OCI-LY7 (cell line): ENCODE results near the gene SRGN. TPM values are rescaled to one million over a fixed set of nuclear protein-coding genes. Genes with fewer than 3 reads are reported as not detected.

Experiments used
- BruUV-seq: library from RNA; stranded (reverse); fragments of 400-500 nt; replicated peaks from 2 replicates; lab custom pipeline; 2021; lab: Mats Ljungman, UMichigan
- CTCF ChIA-PET: fragments of 300-600 bp; sonication (Branson Sonifier 250); formaldehyde crosslinking; loops from one replicate; lab custom pipeline; 2022; ENCODE audit warnings: antibody characterized with exemption; ENCODE audit not compliant: unreplicated experiment; lab: Charles Lee
- POLR2A ChIA-PET: fragments of 300-600 bp; sonication (Branson Sonifier 250); formaldehyde crosslinking; loops from one replicate; lab custom pipeline; 2022; ENCODE audit warnings: antibody characterized with exemption; lab: Charles Lee
- DNase-seq: peaks from one replicate; pipeline ENCODE4 v3.0.0-alpha.2; 2015; ENCODE audit warnings: low spot score
- H2AFZ ChIP-seq: fragments of 200-600 bp; sonication (generic), shearing (Covaris generic); 2 replicates; pipeline ENCODE4 v1.6.1; 2014; ENCODE audit warnings: mild to moderate bottlenecking, antibody characterized with exemption, low read length, moderate library complexity
- H3K27ac ChIP-seq: fragments of 200-600 bp; sonication (generic); 2 replicates; pipeline ENCODE4 v1.5.1; 2014; ENCODE audit warnings: mixed run types, low read depth, mild to moderate bottlenecking, moderate library complexity, low read length, inconsistent platforms; ENCODE audit not compliant: poor library complexity, severe bottlenecking
- H3K36me3 ChIP-seq: fragments of 200-600 bp; sonication (generic); 2 replicates; pipeline ENCODE4 v1.6.1; 2014; ENCODE audit warnings: mild to moderate bottlenecking, antibody characterized with exemption, low read length, moderate library complexity, mixed read lengths; ENCODE audit not compliant: insufficient read depth
- H3K4me1 ChIP-seq: fragments of 200-600 bp; sonication (generic); 2 replicates; pipeline ENCODE4 v1.5.1; 2014; ENCODE audit warnings: mild to moderate bottlenecking, low read length; ENCODE audit not compliant: insufficient read depth, poor library complexity, severe bottlenecking
- H3K4me2 ChIP-seq: fragments of 200-600 bp; sonication (generic); 2 replicates; pipeline ENCODE4 v1.6.1; 2014; ENCODE audit warnings: mild to moderate bottlenecking, low read length
- H3K4me3 ChIP-seq: fragments of 200-600 bp; sonication (generic); 2 replicates; pipeline ENCODE4 v1.5.1; 2014; ENCODE audit warnings: mild to moderate bottlenecking, low read depth, low read length; ENCODE audit not compliant: poor library complexity, severe bottlenecking
- H3K79me2 ChIP-seq: fragments of 200-600 bp; sonication (generic); 2 replicates; pipeline ENCODE4 v1.6.1; 2016; ENCODE audit warnings: low read depth, mild to moderate bottlenecking, low read length, moderate library complexity, mixed read lengths; ENCODE audit not compliant: insufficient read depth
- H3K9me2 ChIP-seq: fragments of 200-600 bp; sonication (generic); 2 replicates; pipeline ENCODE4 v1.6.1; 2016; ENCODE audit warnings: mild to moderate bottlenecking, low read length, mixed read lengths; ENCODE audit not compliant: insufficient read depth
- H3K9me3 ChIP-seq: fragments of 200-600 bp; sonication (generic); 2 replicates; pipeline ENCODE4 v1.6.1; 2014; ENCODE audit warnings: mild to moderate bottlenecking, mixed run types, low read length, mixed read lengths
- H4K20me1 ChIP-seq: fragments of 200-600 bp; sonication (generic); 2 replicates; pipeline ENCODE4 v1.6.1; 2014; ENCODE audit warnings: mild to moderate bottlenecking, antibody characterized with exemption, low read length, moderate library complexity, mixed read lengths; ENCODE audit not compliant: insufficient read depth
- CTCF ChIP-seq: fragments of 200-600 bp; sonication (generic); conservative IDR thresholded peaks from 2 replicates; pipeline ENCODE4 v1.5.1; 2014; ENCODE audit warnings: mild to moderate bottlenecking, antibody characterized with exemption, low read length, moderate library complexity, mixed read lengths
- EZH2phosphoT487 ChIP-seq: fragments of 200-600 bp; sonication (generic); IDR thresholded peaks from 2 replicates; pipeline ENCODE4 v1.6.1; 2018; ENCODE audit warnings: low read depth, borderline replicate concordance, mild to moderate bottlenecking, mixed run types, antibody characterized with exemption, low read length, moderate library complexity, mixed read lengths
- intact Hi-C: fragments of 100-400 bp; cut with micrococcal nuclease; formaldehyde crosslinking; loops from one replicate; pipeline ENCODE4 v1.10.0; 2022; ENCODE audit not compliant: unreplicated experiment
- total RNA-seq, 2 experiments: library from RNA; depleted of rRNA in 1 of 2; stranded (reverse); fragments of >200 nt in 1 of 2; shearing (Covaris generic) in 1 of 2; gene quantifications; 2 replicates each; pipeline ENCODE4 v1.2.3, GENCODE V29; 2014 to 2022

Gene SRGN
- total RNA-seq, 2 experiments from 2014 or later, result 5.8 to 16.3 TPM

GRCh38 chr10:69124563-69125268, 36.8 kb downstream of the SRGN start:
- Histone ChIP-seq H3K4me2 (peak overlapping the region; percentile 78), H3K9me2 (no peaks in the 10 kb centered on the region), H3K27ac (peak overlapping the region; percentile 21), H3K4me1 (peaks cover 15% of the 10 kb centered on the region), H2AFZ (peak overlapping the region; percentile 42), H3K36me3 (no peaks in the 10 kb centered on the region), H3K79me2 (peaks cover 48% of the 10 kb centered on the region), H3K9me3 (no peaks in the 10 kb centered on the region), H3K4me3 (peak overlapping the region; percentile 88), H4K20me1 (peaks cover 9% of the 10 kb centered on the region; the same call in 1 of the 2 replicates)
- POLR2A ChIA-PET, result interaction anchor here (0.6 to 1.0 kb wide), 4 partner anchors 25 to 139 kb away, joined by 3 to 5 read pairs (median 4); no protein-coding TSS in a partner anchor
- CTCF ChIA-PET, result no interaction called here
- no peak for TF ChIP-seq CTCF
- no peak for TF ChIP-seq EZH2phosphoT487
- BruUV-seq, result TSS peak; percentile 84
- DNase-seq, result peak; percentile 57
- intact Hi-C loops, result no loop called here

- no peak for DNase-seq
- no TSS peak for BruUV-seq
- TF ChIP-seq EZH2phosphoT487 (no peak), CTCF (no peak)
- intact Hi-C loops, result no loop called here
- peak overlapping the region; percentile 78 for H3K4me2 ChIP-seq
- H4K20me1 ChIP-seq, result peaks cover 9% of the 10 kb centered on the region; the same call in 1 of the 2 replicates
- no peak overlapping the region for H3K27ac ChIP-seq
- peaks cover 56% of the 10 kb centered on the region for H3K79me2 ChIP-seq
- no peaks in the 10 kb centered on the region for H3K9me3 ChIP-seq
- peaks cover 15% of the 10 kb centered on the region for H3K4me1 ChIP-seq
- no peak overlapping the region for H2AFZ ChIP-seq
- ChIA-PET POLR2A (interaction anchor here (1.0 kb wide), 1 partner anchor 28 kb away, joined by 5 read pairs; no protein-coding TSS in a partner anchor), CTCF (no interaction called here)
- no peaks in the 10 kb centered on the region for H3K36me3 ChIP-seq
- peak overlapping the region; percentile 88 for H3K4me3 ChIP-seq
- no peaks in the 10 kb centered on the region for H3K9me2 ChIP-seq
Measured at GRCh38 chr10:69125554-69125953, 37.7 kb downstream of the SRGN start.

- Histone ChIP-seq H3K79me2 (peaks cover 65% of the 10 kb centered on the region), H3K27ac (no peak overlapping the region), H3K36me3 (peaks cover 21% of the 10 kb centered on the region), H3K9me3 (no peaks in the 10 kb centered on the region), H3K4me1 (peaks cover 6% of the 10 kb centered on the region), H4K20me1 (peaks cover 8% of the 10 kb centered on the region; the same call in 1 of the 2 replicates), H3K9me2 (no peaks in the 10 kb centered on the region), H2AFZ (no peak overlapping the region), H3K4me2 (no peak overlapping the region), H3K4me3 (no peak overlapping the region)
- POLR2A ChIA-PET, result interaction anchor here (0.5 to 0.9 kb wide), 2 partner anchors 8 to 673 kb away, joined by 3 read pairs; no protein-coding TSS in a partner anchor
- CTCF ChIA-PET, result no interaction called here
- BruUV-seq, result no TSS peak
- TF ChIP-seq CTCF, result no peak
- no peak for TF ChIP-seq EZH2phosphoT487
- intact Hi-C loops, result no loop called here
- no peak for DNase-seq
Measured at GRCh38 chr10:69130251-69130650, 42.3 kb downstream of the SRGN start.
